Measurements from ENCODE around the gene HMGB1.
A peak's percentile ranks its signal among the peaks of the same experiment; 100 is the strongest.
"Not testable (repeated sequence)": the region's sequence is repeated elsewhere in the genome, so short reads cannot be mapped to it uniquely, and the experiment has no call there.

The HMGB1 gene

DNA sequence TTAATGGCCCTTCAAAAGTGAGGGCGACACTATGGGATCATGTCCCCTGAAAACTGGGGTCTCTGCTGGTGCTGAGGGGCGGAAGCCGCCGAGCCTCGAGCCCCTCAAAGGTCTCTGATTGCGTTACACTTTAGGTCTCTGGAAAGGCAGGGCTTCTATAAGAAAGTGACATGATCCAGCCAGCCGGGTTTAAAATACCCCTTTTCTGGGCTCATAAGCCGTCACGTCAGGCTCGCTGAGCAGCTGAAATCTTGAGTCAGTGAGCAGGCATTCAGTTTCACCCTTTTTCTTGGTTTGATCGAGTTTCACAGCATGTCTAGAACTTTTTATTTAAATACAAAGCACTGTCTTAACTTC lies 600 bp upstream of the HMGB1 start:
- no peak for DNase-seq (ENCODE audit: low read depth in 3 of 3)

DNA sequence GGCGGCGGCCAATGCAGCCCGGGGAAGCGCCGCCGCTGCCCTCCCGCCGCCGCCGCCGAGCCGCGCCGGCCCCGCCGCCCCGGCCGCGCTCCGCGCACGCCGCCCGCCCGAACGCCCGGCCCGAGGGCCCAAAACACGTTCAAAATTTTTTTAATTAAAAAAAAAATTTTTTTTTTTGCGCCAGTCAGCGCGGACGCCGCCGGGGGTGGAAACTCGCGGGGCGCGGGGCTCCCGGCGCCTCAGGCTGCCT lies 468 bp downstream of the HMGB1 start:
- no peak for DNase-seq (ENCODE audit: low read depth in 3 of 3)

DNA sequence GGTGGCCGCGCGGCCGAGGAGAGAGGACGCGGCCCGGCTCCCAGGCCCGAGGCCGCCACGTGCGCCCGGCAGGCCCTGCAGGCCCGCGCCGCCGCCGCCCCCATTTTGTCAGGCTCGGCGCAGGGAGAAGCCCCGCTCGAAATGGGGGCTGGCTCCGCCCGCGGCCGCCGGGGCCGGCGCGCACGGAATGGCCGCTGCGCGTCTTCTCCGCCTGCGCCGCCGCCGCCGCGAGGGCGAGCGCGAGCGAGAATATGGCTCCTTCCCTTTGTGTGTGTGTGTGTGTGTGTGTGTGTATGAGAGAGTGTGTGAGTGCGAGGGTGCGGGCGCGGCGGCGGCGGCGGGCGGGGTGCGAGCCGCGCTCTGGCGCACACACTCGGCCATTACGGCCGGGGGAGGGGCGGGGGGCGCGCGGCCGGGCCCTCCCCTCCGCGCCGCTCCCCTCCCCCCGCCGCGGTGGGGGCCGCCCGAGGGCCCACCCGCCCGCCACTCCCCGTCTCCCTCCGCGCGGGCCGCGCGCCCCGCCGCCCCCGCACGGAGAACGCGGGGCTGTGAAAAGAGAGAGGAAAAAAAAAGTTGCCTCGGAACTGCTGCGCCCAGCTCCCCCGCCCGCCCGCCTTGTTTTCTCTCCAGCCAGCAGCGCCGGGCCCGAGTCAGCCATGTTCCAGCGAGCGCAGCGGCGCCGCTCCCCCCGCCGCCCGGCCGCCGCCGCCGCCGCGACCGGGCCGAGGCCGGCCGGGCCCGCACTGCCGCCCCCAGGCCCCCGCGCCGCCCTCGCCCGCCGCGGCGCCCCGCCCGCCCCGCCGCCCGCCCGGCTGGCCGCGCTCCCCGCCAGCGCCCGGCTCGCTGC lies 1.0 kb downstream of the HMGB1 start:
- peak; percentile 70 to 75 (median 71) for DNase-seq (ENCODE audit: low read depth in 3 of 3)

DNA sequence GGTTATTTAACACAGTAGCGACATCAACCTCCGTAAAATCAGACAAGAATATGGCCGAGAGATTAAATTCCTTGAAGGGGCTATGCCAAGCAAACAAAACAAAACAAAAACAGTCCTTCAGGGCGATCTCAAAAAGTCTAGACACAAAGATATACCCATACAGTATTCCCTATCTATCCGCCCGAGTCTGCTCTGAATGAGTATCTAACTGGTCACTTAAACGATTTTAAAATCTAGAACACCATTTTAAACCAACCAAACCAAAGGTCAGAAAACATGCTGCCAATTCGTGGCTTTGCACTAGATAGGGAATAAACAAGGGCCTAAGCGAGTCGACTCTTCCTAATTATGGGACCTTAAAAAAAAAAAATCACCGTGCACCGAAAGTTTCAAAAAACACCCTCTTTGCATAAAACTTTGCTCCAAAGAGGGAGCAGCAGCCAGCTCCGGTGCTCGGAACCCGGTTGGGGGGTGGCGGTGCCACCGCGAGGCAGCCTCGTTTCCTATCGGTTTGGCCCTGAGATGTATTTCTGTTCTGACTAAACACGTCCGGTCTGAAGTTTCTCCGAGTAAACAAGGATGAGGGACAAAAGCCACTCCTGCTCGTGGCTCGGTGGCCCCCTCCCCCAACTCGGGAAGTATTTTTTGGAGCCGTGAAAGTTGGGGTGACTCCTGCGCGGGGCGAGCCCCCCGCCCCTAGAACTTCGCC lies 1.8 kb downstream of the HMGB1 start:
- DNase-seq (ENCODE audit: low read depth in 3 of 3) = peak; percentile 46 to 57 (median 49)

DNA sequence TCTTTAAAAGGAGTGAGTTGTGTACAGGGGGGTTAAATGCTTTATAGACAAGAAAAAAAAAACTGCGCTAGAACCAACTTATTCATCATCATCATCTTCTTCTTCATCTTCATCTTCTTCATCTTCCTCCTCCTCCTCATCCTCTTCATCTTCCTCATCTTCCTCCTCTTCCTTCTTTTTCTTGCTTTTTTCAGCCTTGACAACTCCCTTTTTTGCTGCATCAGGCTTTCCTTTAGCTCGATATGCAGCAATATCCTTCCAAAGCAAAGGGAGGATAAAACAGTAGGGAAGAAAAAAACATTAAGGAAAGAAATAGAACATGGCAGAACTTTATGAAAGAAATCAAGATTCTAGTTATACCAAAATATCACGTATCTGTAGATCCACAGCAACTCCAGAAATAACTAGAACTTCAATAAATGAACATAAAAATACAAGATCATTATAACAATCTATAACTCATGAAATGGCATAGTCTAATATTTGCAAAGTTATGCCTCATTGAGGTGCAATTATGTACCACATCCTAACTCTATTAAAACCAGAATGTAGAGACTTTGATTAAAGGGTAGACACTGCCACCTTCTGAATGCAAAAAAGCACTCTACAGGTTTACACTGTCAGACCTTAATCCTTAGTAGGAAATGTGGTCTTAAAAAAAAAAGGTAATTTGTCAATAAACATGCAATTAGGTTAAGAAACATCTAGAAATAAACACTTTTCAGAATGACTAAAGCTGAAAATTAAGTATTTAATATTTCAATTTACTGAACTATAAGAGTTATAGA lies 4.3 kb downstream of the HMGB1 start:
- not testable (repeated sequence) for DNase-seq (ENCODE audit: low read depth in 3 of 3)

DNA sequence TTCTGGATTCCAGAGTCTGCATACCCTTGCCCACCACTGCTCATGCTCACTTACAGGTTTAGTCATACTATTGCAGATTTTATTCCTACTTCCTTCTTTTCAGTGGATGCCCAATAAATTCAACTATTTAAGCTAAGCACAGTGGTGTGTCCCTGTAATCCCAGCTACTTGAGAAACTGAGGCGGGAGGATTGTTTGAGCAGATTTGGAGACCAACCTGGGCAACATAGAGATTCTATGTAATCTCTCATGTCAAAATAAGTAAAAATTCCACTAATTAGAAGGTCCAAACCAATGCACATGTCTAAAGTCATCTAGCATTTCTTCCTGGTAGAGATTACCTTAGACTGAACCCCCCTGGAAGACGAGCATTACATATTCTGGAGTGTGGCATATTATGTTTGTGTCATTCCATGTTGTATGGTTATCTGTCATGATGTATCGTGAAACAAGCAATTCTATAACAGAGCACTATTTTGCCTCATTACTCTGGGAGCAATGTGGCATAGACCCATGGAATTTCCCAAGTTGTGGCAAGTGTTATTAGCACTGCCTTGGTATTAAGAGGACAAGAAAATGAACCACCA lies 8.3 kb downstream of the HMGB1 start:
- DNase-seq (ENCODE audit: low read depth in 3 of 3) = no peak

DNA sequence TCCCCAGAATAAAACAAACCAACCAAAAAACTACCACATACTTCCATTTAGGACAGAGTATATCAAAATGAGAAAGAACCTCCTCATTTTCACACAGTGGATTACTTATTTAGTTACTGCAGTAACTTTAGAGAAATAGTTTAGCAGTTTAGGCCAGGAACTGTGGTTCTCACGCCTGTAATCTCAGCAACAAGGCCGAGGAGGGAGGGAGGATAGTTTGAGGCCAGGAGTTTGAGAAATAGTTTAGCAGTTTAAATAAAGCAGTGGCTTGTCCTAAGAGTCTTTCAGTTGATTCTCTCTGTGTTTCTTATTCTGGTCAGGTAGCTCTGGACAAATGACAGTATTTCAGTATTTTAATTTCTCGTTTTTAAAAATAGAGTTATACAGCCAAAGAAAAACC lies 9.4 kb downstream of the HMGB1 start:
- DNase-seq (ENCODE audit: low read depth in 3 of 3) = no peak

DNA sequence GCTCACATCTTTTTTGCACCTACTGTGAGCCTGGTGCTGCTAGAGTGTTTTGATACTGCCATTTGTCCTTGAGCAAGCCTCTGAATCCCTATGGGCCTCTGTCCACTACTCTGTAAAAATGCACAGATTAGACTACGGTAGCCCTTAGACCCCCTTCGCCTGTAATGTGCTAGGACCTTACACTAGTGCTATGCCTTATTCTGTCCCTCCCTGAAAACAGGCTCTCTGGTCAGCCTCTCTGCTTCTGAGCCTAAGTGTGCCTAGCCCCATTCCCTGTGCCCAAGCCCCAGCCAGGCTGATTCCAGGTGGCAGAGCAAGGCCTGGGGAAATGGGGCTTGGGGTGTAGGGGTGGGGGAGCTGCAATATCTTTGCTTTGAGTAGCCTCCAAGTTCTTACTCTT lies 10.7 kb downstream of the HMGB1 start:
- no peak for DNase-seq (ENCODE audit: low read depth in 3 of 3)

DNA sequence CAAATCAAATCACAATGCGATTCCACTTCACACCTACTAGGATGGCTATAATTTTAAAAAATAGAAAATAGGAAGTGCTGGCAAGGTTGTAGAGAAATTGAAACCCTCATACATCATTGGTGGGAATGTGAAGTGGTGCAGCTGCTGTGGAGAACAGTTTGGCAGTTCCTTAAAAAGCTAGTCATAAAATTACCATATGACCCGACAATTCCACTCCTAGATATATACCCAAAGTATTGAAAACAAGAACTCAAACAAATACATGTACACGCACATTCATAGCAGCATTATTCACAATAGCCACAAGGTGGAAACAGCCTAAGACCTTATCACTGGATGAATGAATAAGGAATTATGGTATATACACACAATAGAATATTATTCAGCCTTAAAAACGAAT lies 12.0 kb downstream of the HMGB1 start:
- DNase-seq (ENCODE audit: low read depth in 3 of 3) = no peak

DNA sequence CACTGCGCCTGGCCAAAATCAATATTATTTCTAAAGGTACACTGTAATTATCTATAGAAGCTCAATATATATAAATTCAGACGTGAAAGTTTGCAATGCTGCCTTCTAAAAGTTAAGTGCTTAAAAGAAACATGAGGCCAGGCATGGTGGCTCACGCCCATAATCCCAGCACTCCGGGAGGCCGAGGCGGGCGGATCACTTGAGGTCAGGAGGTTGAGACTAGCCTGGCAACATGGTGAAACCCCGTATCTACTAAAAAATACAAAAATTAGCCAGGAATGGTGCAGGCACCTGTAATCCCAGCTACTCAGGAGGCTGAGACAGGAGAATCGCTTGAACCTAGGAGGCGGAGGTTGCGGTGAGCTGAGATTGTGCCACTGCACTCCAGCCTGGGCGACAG lies 14.3 kb downstream of the HMGB1 start:
- DNase-seq (ENCODE audit: low read depth in 3 of 3) = not testable (repeated sequence)

DNA sequence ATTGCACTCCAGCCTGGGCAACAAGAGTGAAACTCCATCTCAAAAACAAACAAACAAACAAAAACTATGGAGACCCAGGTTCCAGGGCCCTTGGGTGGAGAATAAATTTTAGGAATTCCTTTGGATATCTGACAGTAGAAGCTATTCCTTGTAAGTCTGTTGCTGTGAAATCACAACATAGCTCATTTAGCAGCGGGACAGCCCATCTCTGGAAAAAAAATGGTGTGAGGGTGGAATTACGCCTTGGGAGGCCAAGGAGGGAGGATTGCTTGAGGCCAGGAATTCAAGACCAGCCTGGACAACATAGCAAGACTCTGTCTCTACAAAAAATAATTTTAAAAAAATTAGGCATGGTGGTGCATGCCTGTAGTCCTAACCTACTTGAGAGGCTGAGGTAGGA lies 15.7 kb downstream of the HMGB1 start:
- no peak for DNase-seq (ENCODE audit: low read depth in 3 of 3)

DNA sequence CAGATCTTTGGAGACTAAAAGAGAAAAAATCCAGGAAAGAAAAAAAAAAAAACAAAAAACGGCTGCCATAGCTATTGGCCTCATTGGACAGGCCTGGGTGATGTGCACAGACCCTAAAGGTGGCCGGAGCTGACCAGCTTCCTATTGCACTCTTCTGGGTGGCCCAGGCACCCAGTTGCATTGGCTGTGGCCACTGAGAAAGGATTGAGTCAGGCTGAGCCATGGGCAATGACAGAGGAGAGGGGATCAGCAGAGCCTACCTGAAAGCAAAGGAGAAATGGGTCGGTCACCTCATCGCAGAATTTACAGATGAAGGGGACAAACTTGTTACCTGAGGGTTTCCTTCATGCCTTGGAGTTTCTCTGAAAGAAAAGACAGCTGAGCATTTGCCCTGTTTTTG lies 17.3 kb downstream of the HMGB1 start:
- no peak for DNase-seq (ENCODE audit: low read depth in 3 of 3)

DNA sequence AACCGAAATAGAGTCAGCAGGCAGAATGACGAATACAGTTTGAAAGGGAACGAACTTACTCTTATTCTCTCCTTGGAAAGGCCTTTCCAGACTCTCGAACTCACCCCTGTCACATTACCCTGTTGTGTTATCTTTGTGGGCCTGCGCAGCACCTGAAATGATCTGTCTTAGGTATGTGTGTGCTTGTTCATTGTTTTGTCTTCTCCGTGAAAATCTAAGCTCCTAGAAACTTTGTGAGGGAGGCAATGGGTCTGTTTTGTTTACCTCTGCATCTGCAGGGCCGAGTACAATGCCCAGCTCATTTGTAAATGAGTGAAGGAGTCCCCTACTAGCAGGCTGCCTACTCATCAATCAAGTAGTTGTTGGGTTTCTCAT lies 19.6 kb downstream of the HMGB1 start:
- no peak for DNase-seq (ENCODE audit: low read depth in 3 of 3)

DNA sequence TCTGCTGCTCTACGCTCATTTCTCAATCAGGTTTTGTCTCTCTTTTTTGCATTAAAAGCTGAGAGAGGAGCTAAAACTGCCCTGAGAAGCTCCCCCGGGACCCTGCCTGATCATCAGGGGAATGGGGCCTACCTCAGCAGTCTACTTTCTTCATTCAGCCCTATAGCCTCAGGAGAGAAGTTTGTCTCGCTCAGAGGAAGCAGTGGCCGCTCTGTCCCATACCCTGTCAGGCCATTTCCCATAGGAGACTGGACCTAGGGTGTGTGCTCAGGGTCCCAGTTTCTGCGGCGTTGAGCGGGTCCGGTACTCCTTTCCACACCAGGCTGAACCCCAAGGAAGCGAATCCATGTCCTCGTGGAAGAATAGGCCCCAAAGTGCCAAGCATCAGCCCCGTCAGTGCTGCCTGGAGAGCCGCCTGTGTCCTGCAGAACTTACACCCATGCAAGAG lies 21.8 kb downstream of the HMGB1 start:
- no peak for DNase-seq (ENCODE audit: low read depth in 3 of 3)

DNA sequence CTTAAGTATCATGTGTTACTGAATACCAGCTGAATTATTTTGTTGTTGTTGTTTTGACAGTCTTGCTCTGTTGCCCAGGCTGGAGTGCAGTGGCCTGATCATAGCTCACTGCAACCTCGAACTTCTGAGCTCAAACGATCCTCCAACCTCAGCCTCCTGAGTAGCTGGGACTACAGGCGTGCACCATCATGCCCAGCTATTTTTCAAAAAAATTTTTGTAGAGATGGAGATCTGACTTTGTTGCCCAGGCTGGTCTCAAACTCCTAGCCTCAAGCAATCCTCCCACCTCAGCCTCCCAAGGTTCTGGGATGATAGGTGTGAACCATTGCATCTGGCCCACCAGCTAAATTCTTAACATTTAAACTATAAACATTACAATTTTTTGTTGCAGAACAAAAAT lies 22.2 kb downstream of the HMGB1 start:
- not testable (repeated sequence) for DNase-seq (ENCODE audit: low read depth in 3 of 3)

DNA sequence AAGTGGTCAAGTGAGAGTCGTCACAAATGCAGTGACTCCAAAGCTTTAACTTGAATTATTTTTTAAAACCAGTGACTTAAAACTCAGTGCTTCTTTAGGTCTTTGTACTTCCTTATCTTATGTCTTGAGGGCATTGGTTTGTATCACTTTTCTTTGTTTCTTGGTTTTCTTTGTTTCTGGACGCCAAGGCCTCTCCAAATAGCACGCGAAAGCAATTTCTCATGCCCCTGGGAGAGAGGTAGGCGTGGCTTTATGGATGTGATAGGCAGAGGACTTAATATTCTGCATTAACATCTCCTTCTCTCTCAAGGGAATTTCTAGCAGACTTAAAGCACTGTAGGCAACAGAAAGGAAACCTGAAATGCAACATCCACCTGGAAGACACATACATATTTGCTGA lies 22.8 kb downstream of the HMGB1 start:
- no peak for DNase-seq (ENCODE audit: low read depth in 3 of 3)

DNA sequence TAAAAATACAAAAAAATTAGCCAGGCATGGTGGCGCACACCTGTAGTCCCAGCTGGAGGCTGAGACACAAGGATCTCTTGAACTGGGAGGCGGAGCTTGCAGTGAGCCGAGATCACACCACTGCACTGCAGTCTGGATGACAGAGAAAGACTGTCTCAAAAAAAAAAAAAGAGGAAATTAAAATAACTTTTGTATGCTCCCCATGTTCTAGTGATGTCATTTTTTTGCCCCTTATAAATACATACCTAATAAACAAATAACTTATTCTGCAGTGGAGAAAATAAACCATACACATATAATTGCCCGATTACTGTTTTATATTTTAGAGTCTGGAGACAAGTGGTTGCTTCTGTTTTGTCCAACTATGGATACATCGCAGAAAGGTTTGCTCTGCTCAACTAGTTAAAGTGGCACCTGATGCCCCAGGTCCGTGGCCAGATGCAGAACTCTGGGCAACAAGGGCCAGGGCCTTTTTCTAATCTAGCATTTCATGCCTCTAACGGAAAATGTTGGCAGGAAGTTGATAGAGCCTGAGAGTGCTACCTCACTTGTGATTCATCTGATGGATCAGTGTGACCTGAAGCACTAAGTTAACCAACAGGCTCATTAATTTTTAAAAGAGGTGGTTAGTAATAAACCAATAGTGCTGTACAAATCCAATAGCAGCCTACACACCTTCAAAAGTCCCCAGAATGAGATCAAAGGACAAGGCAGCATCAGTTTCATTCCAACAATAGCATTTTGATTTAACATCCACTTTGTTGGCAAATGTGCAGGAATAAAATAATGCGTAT lies 24.6 kb downstream of the HMGB1 start:
- DNase-seq (ENCODE audit: low read depth in 3 of 3) = no peak

DNA sequence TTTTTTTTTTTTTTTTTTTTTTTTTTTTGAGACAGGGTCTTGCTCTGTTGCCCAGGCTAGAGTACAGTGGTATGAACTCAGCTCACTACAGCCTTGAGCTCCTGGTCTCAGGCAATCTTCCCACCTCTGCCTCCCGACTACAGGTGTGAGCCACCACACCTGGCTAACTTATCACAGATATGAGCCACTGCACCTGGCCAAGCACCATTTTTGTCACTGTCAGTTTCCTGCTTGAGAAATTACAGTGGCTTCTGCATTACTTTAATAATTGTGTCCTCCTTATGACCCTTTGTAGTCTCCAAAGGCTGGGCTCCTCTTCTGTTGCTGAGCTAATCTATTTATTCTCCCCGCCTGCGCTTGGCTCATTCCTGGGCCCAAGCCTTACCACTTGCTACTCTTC lies 27.4 kb downstream of the HMGB1 start:
- DNase-seq (ENCODE audit: low read depth in 3 of 3) = no peak

DNA sequence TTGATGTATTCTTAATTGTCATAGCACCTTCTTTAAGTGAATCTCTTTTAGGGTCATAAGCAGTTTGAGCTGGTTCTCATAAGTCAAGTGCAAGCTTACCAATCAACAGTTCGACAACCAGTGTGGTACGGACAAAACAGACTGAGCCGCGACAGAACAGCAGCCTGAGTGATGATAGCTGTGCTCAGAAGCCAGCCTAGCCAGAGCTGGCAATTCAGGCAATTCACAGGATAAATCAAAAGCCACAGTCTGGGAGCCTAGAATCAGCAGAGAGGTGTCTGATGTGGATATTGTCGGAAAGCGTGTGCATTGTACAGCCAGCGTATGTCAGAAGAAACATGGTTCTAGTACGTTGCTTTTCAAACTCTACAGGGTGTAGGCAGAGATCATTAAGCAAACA lies 28.6 kb downstream of the HMGB1 start:
- no peak for DNase-seq (ENCODE audit: low read depth in 3 of 3)

DNA sequence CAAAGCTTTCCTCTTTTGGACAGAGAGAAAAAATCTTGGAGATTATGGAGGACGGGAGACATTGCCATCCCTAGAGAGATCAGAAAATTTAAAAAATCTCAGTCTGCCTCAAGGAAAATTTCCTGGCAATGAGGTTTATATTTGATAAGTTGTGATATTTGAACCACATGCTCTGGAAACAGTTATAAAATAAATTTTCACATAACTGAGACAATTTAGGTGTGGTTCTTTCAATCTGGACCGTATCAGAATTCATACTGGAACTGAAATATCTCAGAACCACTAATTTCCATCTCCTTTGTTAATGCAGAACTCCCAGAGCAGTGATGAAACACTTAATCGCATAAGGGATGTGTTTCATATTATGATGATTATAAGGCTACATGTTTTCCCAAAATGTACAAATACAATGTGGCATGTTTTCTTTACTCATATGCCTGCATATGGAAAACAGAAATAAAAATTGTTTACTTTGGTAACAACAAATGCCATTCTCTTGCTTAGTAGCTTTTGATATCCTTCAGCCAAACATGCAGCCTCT lies 29.8 kb downstream of the HMGB1 start:
- no peak for DNase-seq (ENCODE audit: low read depth in 3 of 3)

DNA sequence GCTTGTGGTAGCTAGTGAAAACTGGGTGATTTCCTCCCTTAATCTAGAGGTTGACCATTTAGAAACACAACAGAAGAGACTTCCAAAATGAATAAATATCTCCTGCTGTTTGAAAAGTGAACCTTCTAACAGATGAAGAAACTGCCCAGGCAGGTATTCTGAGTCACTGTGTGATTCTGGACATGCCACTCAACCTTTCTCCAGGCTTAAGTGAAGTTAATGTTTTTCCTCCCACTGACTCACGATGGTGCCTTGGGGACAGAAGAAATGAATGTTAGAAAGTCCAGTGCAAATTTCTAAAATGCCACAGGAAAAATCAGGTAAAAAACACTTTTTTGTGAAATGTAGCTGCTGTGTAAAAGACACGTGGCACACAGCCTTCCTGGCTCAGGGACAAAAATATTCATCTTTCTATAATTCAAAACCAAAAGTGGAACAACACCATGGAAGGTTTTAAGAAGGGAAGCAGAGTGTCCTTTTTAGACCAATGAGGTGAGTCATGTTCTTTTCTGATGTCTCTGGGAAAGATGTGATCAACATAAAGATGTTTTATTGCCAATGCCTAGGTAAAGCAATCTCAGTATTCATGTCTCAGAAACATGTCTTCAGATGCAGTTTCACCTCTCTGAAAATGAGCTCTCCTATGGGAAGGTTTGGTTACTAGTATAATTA lies 34.3 kb downstream of the HMGB1 start:
- no peak for DNase-seq (ENCODE audit: low read depth in 3 of 3)
